Gastrocnemius medialis (tissue), 4 donors: ENCODE measurements around the gene DHDDS. TPM values are rescaled to one million over a fixed set of nuclear protein-coding genes. Genes with fewer than 3 reads are reported as not detected.

Source experiments
- ATAC-seq, 2 donors: fragments of 150-250 bp; one replicate each; pipeline ENCODE4 v1.9.1; 2016
- DNase-seq, 2 donors: peaks; one replicate each; pipeline ENCODE4 v3.0.0-alpha.2; 2019
- H3K27ac ChIP-seq, 4 donors: fragments of 200-600 bp; sonication (generic); 1 replicate in 1 of 4; 2 replicates in 3 of 4; pipeline ENCODE4 v1.5.1; 2016 to 2018; ENCODE audit warnings: mild to moderate bottlenecking in 2 of 4, moderate library complexity in 1 of 4
- H3K27me3 ChIP-seq, 3 donors: fragments of 200-600 bp; sonication (generic) in 2 of 3; 1 replicate in 1 of 3; 2 replicates in 2 of 3; pipeline versions ENCODE4 v1.5.1 to v1.6.0; 2016 to 2019; ENCODE audit warnings: mild to moderate bottlenecking in 1 of 3, moderate library complexity in 1 of 3
- H3K36me3 ChIP-seq, 2 donors: fragments of 200-600 bp; sonication (generic) in 1 of 2; one replicate each; pipeline ENCODE4 v1.5.1; 2017 to 2018
- H3K4me1 ChIP-seq, 2 donors: fragments of 200-600 bp; sonication (generic) in 1 of 2; one replicate each; pipeline ENCODE4 v1.5.1; 2016 to 2017; ENCODE audit warnings: mild to moderate bottlenecking in 2 of 2
- H3K4me3 ChIP-seq, 4 donors: fragments of 200-600 bp; sonication (generic) in 3 of 4; 1 replicate in 1 of 4; 2 replicates in 3 of 4; pipeline ENCODE4 v1.5.1; 2016 to 2019; ENCODE audit warnings: mild to moderate bottlenecking in 2 of 4
- H3K9me3 ChIP-seq, 3 donors: fragments of 200-600 bp; sonication (generic) in 2 of 3; 1 replicate in 1 of 3; 2 replicates in 2 of 3; pipeline ENCODE4 v1.5.1; 2016 to 2019
- POLR2A ChIP-seq, 2 donors: fragments of 450-650 bp; IDR thresholded peaks; one replicate each; pipeline ENCODE4 v1.6.1; 2017; ENCODE audit warnings: antibody characterized with exemption in 2 of 2, mild to moderate bottlenecking in 2 of 2, moderate library complexity in 2 of 2
- in situ Hi-C, 4 donors: fragments of 200-750 bp; cut with MboI; loops; one replicate each; pipeline versions ENCODE4 v1.15.0 to v1.8.0; 2017; ENCODE audit warnings: low sequenced_read_pairs in 4 of 4
- intact Hi-C: fragments of 100-400 bp; cut with DNase I; formaldehyde crosslinking; loops from one replicate; pipeline ENCODE4 v1.15.1; 2023; ENCODE audit warnings: low total_unique reads
- total RNA-seq, 4 donors: library from RNA; depleted of rRNA; stranded (reverse); fragments of >200 nt; gene quantifications; one replicate each; pipeline versions ENCODE4 v1.1.0 to v1.2.3, GENCODE V29; 2016
- TF ChIP-seq, protein P1 (sequence below), 5 experiments: fragments of 450-650 bp in 3 of 5; fragments of 200-600 bp in 2 of 5; sonication (generic) in 2 of 5; IDR thresholded peaks in 4 of 5; conservative IDR thresholded peaks in 1 of 5; 1 replicate in 4 of 5; 2 replicates in 1 of 5; pipeline ENCODE4 v1.5.1; 2016 to 2019; ENCODE audit warnings: antibody characterized with exemption in 5 of 5, mild to moderate bottlenecking in 3 of 5, moderate library complexity in 3 of 5

The DHDDS gene
- total RNA-seq, 4 donors from 2014 or later, result 12.1 to 30.7 (median 22.3) TPM

DNA sequence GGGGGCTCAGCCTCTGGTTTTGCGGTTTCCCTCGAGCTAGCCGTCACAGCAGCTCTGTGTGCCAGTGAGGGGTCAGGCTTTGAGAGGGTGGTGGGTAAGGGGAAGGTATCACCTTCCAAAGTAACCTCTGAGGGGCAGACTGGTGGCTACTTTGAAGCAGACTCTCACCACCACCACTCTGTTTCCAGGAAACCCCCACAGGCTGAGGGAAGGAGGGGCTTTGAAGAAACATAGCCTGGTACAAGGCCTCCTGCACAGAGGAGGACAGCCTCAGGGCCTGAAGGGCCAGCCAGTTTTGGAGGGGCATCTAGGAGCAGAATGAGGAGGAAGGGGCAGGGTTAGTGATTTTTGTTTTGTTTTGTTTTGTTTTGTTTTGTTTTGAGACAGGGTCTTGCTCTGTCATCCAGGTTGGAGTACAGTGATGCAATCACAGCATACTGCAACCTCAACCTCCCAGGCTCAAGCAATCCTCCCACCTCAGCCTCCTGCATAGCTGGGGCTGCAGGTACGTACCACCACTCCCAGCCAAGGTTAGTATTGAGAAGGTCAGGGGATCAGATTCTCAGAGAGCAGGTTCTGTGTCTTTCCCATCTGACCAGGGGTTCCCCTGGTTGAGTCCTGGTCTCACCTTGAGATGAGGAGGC, 42.4 kb upstream of the DHDDS start:
- Histone ChIP-seq H3K27ac (no peak overlapping the region), H3K4me3 (no peak overlapping the region), H3K27me3 (peaks cover 0 to 10% (median 6%) of the 10 kb centered on the region in 3 donors), H3K36me3 (no peaks in the 10 kb centered on the region), H3K9me3 (no peaks in the 10 kb centered on the region), H3K4me1 (no peaks in the 10 kb centered on the region)
- intact Hi-C loops, result no loop called here
- no peak for ATAC-seq
- in situ Hi-C loops, result no loop called here
- no peak for DNase-seq
- no peak for TF ChIP-seq POLR2A (IDR thresholded peaks at IDR 0.05)

DNA sequence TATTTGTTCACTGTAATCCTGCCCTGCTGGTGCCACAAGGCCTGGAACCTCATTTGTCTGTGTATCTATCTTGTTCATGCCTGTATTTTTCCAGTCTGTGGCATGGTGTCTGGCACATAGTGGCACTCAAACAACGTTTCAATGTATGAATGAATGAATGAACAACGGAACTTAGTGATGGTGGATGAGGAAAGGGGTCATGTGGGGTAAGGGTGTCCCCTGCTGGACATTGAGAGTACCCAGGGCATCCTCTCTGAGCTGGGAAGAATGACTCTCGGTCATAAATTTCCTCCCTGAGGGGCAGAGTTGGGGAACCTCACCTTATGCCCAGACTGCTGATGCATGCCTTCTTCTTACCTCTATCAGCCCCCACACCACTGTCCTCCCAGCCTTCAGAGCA, 40.7 kb upstream of the DHDDS start:
- Histone ChIP-seq H3K36me3 (no peaks in the 10 kb centered on the region), H3K27me3 (peaks cover 0 to 6% (median 5%) of the 10 kb centered on the region in 3 donors), H3K9me3 (no peaks in the 10 kb centered on the region), H3K4me3 (no peak overlapping the region), H3K27ac (no peak overlapping the region), H3K4me1 (no peaks in the 10 kb centered on the region)
- in situ Hi-C loops, result no loop called here
- ATAC-seq (no peak), DNase-seq (no peak)
- intact Hi-C loops, result no loop called here
- no peak for TF ChIP-seq POLR2A (IDR thresholded peaks at IDR 0.05)
- TF ChIP-seq, protein P1, sequence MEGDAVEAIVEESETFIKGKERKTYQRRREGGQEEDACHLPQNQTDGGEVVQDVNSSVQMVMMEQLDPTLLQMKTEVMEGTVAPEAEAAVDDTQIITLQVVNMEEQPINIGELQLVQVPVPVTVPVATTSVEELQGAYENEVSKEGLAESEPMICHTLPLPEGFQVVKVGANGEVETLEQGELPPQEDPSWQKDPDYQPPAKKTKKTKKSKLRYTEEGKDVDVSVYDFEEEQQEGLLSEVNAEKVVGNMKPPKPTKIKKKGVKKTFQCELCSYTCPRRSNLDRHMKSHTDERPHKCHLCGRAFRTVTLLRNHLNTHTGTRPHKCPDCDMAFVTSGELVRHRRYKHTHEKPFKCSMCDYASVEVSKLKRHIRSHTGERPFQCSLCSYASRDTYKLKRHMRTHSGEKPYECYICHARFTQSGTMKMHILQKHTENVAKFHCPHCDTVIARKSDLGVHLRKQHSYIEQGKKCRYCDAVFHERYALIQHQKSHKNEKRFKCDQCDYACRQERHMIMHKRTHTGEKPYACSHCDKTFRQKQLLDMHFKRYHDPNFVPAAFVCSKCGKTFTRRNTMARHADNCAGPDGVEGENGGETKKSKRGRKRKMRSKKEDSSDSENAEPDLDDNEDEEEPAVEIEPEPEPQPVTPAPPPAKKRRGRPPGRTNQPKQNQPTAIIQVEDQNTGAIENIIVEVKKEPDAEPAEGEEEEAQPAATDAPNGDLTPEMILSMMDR (IDR thresholded peaks at IDR 0.05 in 4 of 5, conservative IDR thresholded peaks at IDR 0.05 in 1 of 5), result no peak

DNA sequence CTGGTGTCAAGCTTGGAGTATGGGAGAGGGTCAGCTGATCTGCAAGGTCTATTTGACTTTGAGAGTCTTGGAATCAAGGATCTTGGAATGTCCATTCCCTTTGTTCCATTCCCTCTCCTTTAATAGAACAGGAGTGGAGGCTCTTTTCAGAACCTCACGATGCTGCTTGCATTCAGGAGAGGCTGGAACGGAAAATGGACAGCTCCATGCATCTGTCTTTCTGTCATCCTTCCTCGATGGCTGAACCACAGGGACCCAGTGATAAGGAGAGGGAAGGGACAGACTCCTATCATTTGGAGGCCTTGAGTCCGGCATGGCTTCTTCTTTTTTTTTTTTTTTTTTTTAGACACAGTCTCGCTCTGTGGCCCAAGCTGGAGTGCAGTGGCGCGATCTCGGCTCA, 36.4 kb upstream of the DHDDS start:
- no peaks in the 10 kb centered on the region for H3K9me3 ChIP-seq
- in situ Hi-C loops, result no loop called here

DNA sequence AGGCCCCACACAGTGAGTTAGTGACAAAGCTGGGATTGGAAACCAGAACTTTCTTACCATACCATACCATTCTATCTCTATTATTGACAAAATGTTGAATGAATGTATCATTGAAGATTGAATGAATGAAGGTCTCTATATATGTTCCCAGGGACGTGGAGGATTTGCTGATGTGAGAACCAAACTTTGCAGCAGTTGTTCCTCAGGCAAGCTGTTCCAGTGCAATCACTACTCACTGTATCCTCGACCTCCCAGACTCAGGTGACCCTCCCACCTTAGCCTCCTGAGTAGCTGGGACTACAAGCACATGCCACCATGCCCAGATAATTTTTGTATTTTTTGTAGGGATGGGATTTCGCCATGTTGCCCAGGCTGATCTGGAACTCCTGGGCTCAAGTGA, 33.1 kb upstream of the DHDDS start:
- Histone ChIP-seq H3K4me1 (no peaks in the 10 kb centered on the region), H3K27ac (no peak overlapping the region), H3K9me3 (no peaks in the 10 kb centered on the region), H3K4me3 (no peak overlapping the region), H3K36me3 (no peaks in the 10 kb centered on the region), H3K27me3 (peaks cover 0 to 4% (median 0%) of the 10 kb centered on the region in 3 donors)
- intact Hi-C loops, result no loop called here
- DNase-seq (no peak), ATAC-seq (no peak)
- in situ Hi-C loops, result no loop called here
- TF ChIP-seq, protein P1 (IDR thresholded peaks at IDR 0.05 in 4 of 5, conservative IDR thresholded peaks at IDR 0.05 in 1 of 5), result no peak
- TF ChIP-seq POLR2A (IDR thresholded peaks at IDR 0.05), result no peak

More for the DNA sequence above, 36.4 kb upstream of the DHDDS start:
- DNase-seq, result no peak
- Histone ChIP-seq H3K27me3 (no peaks in the 10 kb centered on the region), H3K4me3 (no peak overlapping the region), H3K36me3 (no peaks in the 10 kb centered on the region), H3K4me1 (no peaks in the 10 kb centered on the region), H3K27ac (no peak overlapping the region)
- no peak for ATAC-seq
- intact Hi-C loops, result no loop called here
- TF ChIP-seq POLR2A (IDR thresholded peaks at IDR 0.05), result no peak
- TF ChIP-seq, protein P1 (IDR thresholded peaks at IDR 0.05 in 4 of 5, conservative IDR thresholded peaks at IDR 0.05 in 1 of 5), result no peak

DNA sequence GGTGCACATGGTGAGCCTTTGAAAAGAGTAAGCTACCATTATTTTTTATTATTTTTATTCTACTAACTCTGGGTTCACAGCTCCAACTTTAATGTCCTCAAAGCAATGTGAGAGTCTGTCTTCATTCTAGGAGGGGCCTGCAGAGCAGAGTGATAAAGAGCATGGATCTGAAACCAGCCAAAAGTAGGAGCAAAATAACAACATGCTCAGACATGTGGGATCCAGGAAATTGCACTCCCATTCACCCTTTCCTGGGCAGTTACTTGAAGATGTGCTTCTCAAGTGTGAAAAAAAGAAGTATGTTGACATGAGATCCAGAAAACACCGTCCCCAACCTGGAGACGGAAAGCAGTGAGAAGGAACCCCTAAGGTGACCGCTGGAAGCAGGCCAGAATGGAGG, 30.2 kb upstream of the DHDDS start:
- Histone ChIP-seq H3K9me3 (no peaks in the 10 kb centered on the region), H3K4me1 (no peaks in the 10 kb centered on the region), H3K4me3 (no peak overlapping the region), H3K27me3 (peaks cover 0 to 4% (median 0%) of the 10 kb centered on the region in 3 donors), H3K36me3 (no peaks in the 10 kb centered on the region), H3K27ac (no peak overlapping the region)
- intact Hi-C loops, result no loop called here
- no peak for DNase-seq
- ATAC-seq, result no peak
- in situ Hi-C loops, result no loop called here
- TF ChIP-seq, protein P1 (IDR thresholded peaks at IDR 0.05 in 4 of 5, conservative IDR thresholded peaks at IDR 0.05 in 1 of 5), result no peak
- TF ChIP-seq POLR2A (IDR thresholded peaks at IDR 0.05), result no peak
